K562 (cell line): ENCODE measurements around the gene GPR55. TPM values are rescaled to one million over a fixed set of nuclear protein-coding genes. Genes with fewer than 3 reads are reported as not detected.

Source experiments
- ATAC-seq: fragments of 200-7000 bp; cut with Tn5 transposase; 3 replicates; pipeline ENCODE4 v1.9.1; 2020; ENCODE audit warnings: moderate library complexity
- BruUV-seq: library from RNA; stranded (reverse); fragments of 400-500 nt; replicated peaks from 2 replicates; lab custom pipeline; 2021; lab: Mats Ljungman, UMichigan
- CTCF ChIA-PET: fragments of 300-600 bp; formaldehyde crosslinking; extraction: SDS; loops from one replicate; lab custom pipeline; 2021; ENCODE audit warnings: low intra/inter-chr PET ratio; lab: Yijun Ruan, JAX
- POLR2A ChIA-PET: fragments of 300-600, 350-650 bp; sonication (Branson Sonifier 250); formaldehyde crosslinking; extraction: SDS; loops from one replicate; lab custom pipeline; 2021; ENCODE audit warnings: antibody characterized with exemption, inconsistent platforms; lab: Yijun Ruan, JAX
- DNase-seq, 4 experiments: peaks; one replicate each; pipeline versions ENCODE4 v3.0.0 to v3.0.0-alpha.2; 2011 to 2018; ENCODE audit warnings: low spot score in 3 of 4, mixed read lengths in 3 of 4; ENCODE audit errors: extremely low read depth in 1 of 4
- FAIRE-seq: peaks from 2 replicates; lab custom pipeline; 2011; peaks lifted over from hg19 to GRCh38; lab: Jason Lieb, UNC
- H2AFZ ChIP-seq: 2 replicates; pipeline ENCODE4 v1.6.0; 2011; ENCODE audit warnings: low read depth, low read length, control low read depth, inconsistent platforms
- H3K27ac ChIP-seq: fragments of 200-600 bp; 3 replicates; pipeline ENCODE4 v1.8.0; 2011; ENCODE audit warnings: low read depth, mild to moderate bottlenecking, control low read depth, inconsistent platforms, low read length, moderate library complexity, mixed read lengths; ENCODE audit errors: extremely low read depth
- H3K27me3 ChIP-seq, 2 experiments: fragments of 300-600 bp in 1 of 2; 2 replicates in 1 of 2; 3 replicates in 1 of 2; pipeline versions ENCODE4 v1.6.0 to v1.8.0; 2011; ENCODE audit warnings: inconsistent platforms in 2 of 2, low read length in 2 of 2, mild to moderate bottlenecking in 1 of 2, mixed read lengths in 1 of 2, moderate library complexity in 1 of 2; ENCODE audit not compliant: control insufficient read depth in 2 of 2, insufficient read depth in 2 of 2
- H3K36me3 ChIP-seq: fragments of 300-600 bp; 3 replicates; pipeline ENCODE4 v1.8.0; 2011; ENCODE audit warnings: mild to moderate bottlenecking, low read length, inconsistent platforms; ENCODE audit not compliant: control insufficient read depth, insufficient read depth
- H3K4me1 ChIP-seq, 2 experiments: fragments of 200-600 bp in 1 of 2; replicated peaks in 1 of 2; 2 replicates in 1 of 2; 3 replicates in 1 of 2; pipeline versions ENCODE4 v1.5.1 to v1.8.0; 2011; ENCODE audit warnings: inconsistent platforms in 2 of 2, low read length in 2 of 2, mild to moderate bottlenecking in 1 of 2, mixed read lengths in 1 of 2, moderate library complexity in 1 of 2; ENCODE audit not compliant: control insufficient read depth in 2 of 2, insufficient read depth in 2 of 2
- H3K4me2 ChIP-seq: 2 replicates; pipeline ENCODE4 v1.6.1; 2011; ENCODE audit warnings: low read length, control low read depth, inconsistent platforms, mixed read lengths; ENCODE audit not compliant: insufficient read depth
- H3K4me3 ChIP-seq: fragments of 200-600 bp; sonication (generic), shearing (Covaris generic); 2 replicates; pipeline ENCODE4 v1.5.1; 2016; ENCODE audit warnings: control low read depth, inconsistent platforms
- H3K79me2 ChIP-seq: fragments of 200-600 bp; 3 replicates; pipeline ENCODE4 v1.8.0; 2011; ENCODE audit warnings: low read length, inconsistent platforms; ENCODE audit not compliant: control insufficient read depth, insufficient read depth
- H3K9ac ChIP-seq, 2 experiments: 2 replicates each; pipeline versions ENCODE4 v1.6.0 to v1.6.1; 2011; ENCODE audit warnings: low read depth in 2 of 2, low read length in 2 of 2, control low read depth in 1 of 2, inconsistent platforms in 1 of 2, mild to moderate bottlenecking in 1 of 2, mixed read lengths in 1 of 2; ENCODE audit not compliant: insufficient read depth in 1 of 2
- H3K9me1 ChIP-seq: one replicate; pipeline ENCODE4 v1.6.0; 2011; ENCODE audit warnings: inconsistent platforms, mild to moderate bottlenecking, low read length, moderate library complexity; ENCODE audit not compliant: control insufficient read depth, insufficient read depth
- H3K9me3 ChIP-seq: replicated peaks from 2 replicates; pipeline ENCODE4 v1.5.1; 2011; ENCODE audit warnings: low read depth, low read length, inconsistent platforms; ENCODE audit not compliant: control insufficient read depth, insufficient read depth
- H4K20me1 ChIP-seq: replicated peaks from 2 replicates; pipeline ENCODE4 v1.6.1; 2011; ENCODE audit warnings: low read length, inconsistent platforms, mixed read lengths; ENCODE audit not compliant: control insufficient read depth, insufficient read depth
- CSDE1 ChIP-seq, 2 experiments: fragments of 450-650 bp; IDR thresholded peaks; 2 replicates each; pipeline ENCODE4 v1.6.1; 2016; ENCODE audit warnings: mild to moderate bottlenecking in 1 of 2
- CXXC5 ChIP-seq: fragments of 250-450 bp; sonication (Bioruptor Pico); IDR thresholded peaks from 2 replicates; pipeline ENCODE4 v1.8.0; 2022; ENCODE audit warnings: inconsistent platforms, mild to moderate bottlenecking, moderate library complexity
- FOXP1 ChIP-seq: sonication (generic); formaldehyde crosslinking; IDR thresholded peaks from 2 replicates; pipeline ENCODE4 v1.8.0; 2022; ENCODE audit warnings: mild to moderate bottlenecking, missing genetic modification reagents
- KDM1A ChIP-seq, 2 experiments: fragments of 450-650 bp; IDR thresholded peaks; 2 replicates each; pipeline ENCODE4 v1.6.1; 2016; ENCODE audit warnings: mild to moderate bottlenecking in 2 of 2
- MAFK ChIP-seq: IDR thresholded peaks from 2 replicates; pipeline ENCODE4 v1.6.1; 2011; ENCODE audit warnings: low read length, improper control_type of control experiment
- MAZ ChIP-seq, 2 experiments: fragments of 450-650 bp in 1 of 2; sonication (generic) in 1 of 2; formaldehyde crosslinking; IDR thresholded peaks in 1 of 2; conservative IDR thresholded peaks in 1 of 2; 2 replicates each; pipeline versions ENCODE4 v1.4.0 to v1.5.0; 2020; ENCODE audit warnings: mild to moderate bottlenecking in 1 of 2, missing genetic modification reagents in 1 of 2
- MCM2 ChIP-seq: fragments of 450-650 bp; IDR thresholded peaks from 2 replicates; pipeline ENCODE4 v1.6.1; 2017; ENCODE audit warnings: low read depth, mild to moderate bottlenecking
- NR3C1 ChIP-seq: sonication (generic); formaldehyde crosslinking; IDR thresholded peaks from 2 replicates; pipeline ENCODE4 v1.8.1; 2022; ENCODE audit warnings: missing genetic modification reagents
- PML ChIP-seq: IDR thresholded peaks from 2 replicates; pipeline ENCODE4 v1.6.1; 2012; ENCODE audit warnings: low read length, inconsistent platforms
- WGBS: fragments of 100-300 bp; shearing (Covaris generic); methylation state at CpG from one replicate; pipeline ENCODE4 v1.1.6; 2016; ENCODE audit warnings: low coverage, mixed read lengths; ENCODE audit not compliant: insufficient coverage; ENCODE audit errors: missing lambda C conversion rate; 5-methylcytosine and 5-hydroxymethylcytosine counted together
- in situ Hi-C: fragments of 300-500 bp; cut with MboI; formaldehyde crosslinking; loops from 4 replicates; pipeline ENCODE4 v1.15.0; 2018; ENCODE audit warnings: inconsistent platforms, mixed read lengths
- intact Hi-C: fragments of 100-400 bp; cut with micrococcal nuclease; formaldehyde crosslinking; loops from 2 replicates; pipeline ENCODE4 v1.14.2; 2022
- polyA plus RNA-seq, 8 experiments: library from polyadenylated mRNA; depleted of rRNA in 4 of 8; stranded (reverse) in 5 of 8; unstranded in 3 of 8; fragments of >200 nt; fragmentation: Nextera tagmentation in 2 of 8; fragmentation: Illumina TruSeq in 1 of 8; extraction: Ambion mirVana in 2 of 8; extraction: Trizol in 1 of 8; gene quantifications; 2 replicates each; pipeline versions ENCODE4 v1.2.1 to v1.2.3, GENCODE V29; 2011 to 2014; ENCODE audit warnings: inconsistent platforms in 1 of 8, missing spikeins in 1 of 8
- total RNA-seq, 7 experiments: library from RNA; depleted of rRNA in 6 of 7; stranded (reverse); fragments of >200 nt in 6 of 7; fragmentation: Illumina TruSeq in 2 of 7; extraction: Trizol in 2 of 7; gene quantifications; 2 replicates each; pipeline versions ENCODE4 v1.2.1 to v1.2.3, GENCODE V29; 2011 to 2021; ENCODE audit warnings: low replicate concordance in 1 of 7
- TF ChIP-seq, protein P1 (sequence below): sonication (generic); formaldehyde crosslinking; IDR thresholded peaks from 2 replicates; pipeline ENCODE4 v1.8.1; 2023; ENCODE audit warnings: mild to moderate bottlenecking, missing genetic modification reagents
- TF ChIP-seq, protein P2 (sequence below), 2 experiments: IDR thresholded peaks; 2 replicates each; pipeline ENCODE4 v1.6.1; 2012; ENCODE audit warnings: improper control_type of control experiment in 2 of 2, low read depth in 2 of 2, low read length in 2 of 2, borderline replicate concordance in 1 of 2
- TF ChIP-seq, protein P3 (sequence below), 2 experiments: fragments of 250-450 bp in 1 of 2; fragments of 450-650 bp in 1 of 2; sonication (Bioruptor Pico) in 1 of 2; IDR thresholded peaks; 2 replicates each; pipeline versions ENCODE4 v1.6.1 to v1.8.0; 2016 to 2021; ENCODE audit warnings: mild to moderate bottlenecking in 2 of 2, moderate library complexity in 2 of 2, missing compliant biosample characterization in 1 of 2, missing genetic modification characterization in 1 of 2
- TF ChIP-seq, protein P4 (sequence below): fragments of 450-650 bp; IDR thresholded peaks from 2 replicates; pipeline ENCODE4 v1.6.1; 2016; ENCODE audit warnings: antibody characterized with exemption
- TF ChIP-seq, protein P5 (sequence below): fragments of 250-450 bp; sonication (Bioruptor Pico); IDR thresholded peaks from 2 replicates; pipeline ENCODE4 v1.6.1; 2021; ENCODE audit warnings: mild to moderate bottlenecking

Gene GPR55
- total and polyA plus RNA-seq, 9 of the 15 experiments (the other 6 are each of a cell fraction or from before 2014, with no cell fraction given), result 0.11 to 0.49 (median 0.27) TPM

GRCh38 chr2:230862292-230862691 lies 62.8 kb downstream of the GPR55 start:
- Histone ChIP-seq H3K4me3 (no peak overlapping the region), H3K4me2 (no peak overlapping the region), H3K27me3 (peaks cover 2 to 26% of the 10 kb centered on the region in 2 experiments; a peak in 3 of 5 replicates), H3K9ac (no peak overlapping the region), H4K20me1 (no peaks in the 10 kb centered on the region), H3K9me1 (no peaks in the 10 kb centered on the region), H3K4me1 (peaks cover 0 to 25% of the 10 kb centered on the region in 2 experiments; a peak in 2 of 5 replicates), H3K79me2 (peaks cover 4% of the 10 kb centered on the region; the same call in 1 of the 3 replicates), H3K36me3 (no peaks in the 10 kb centered on the region), H3K9me3 (no peaks in the 10 kb centered on the region), H2AFZ (no peak overlapping the region), H3K27ac (no peak overlapping the region)
- FAIRE-seq (no peak), DNase-seq (no peak), ATAC-seq (no peak)
- no TSS peak for BruUV-seq
- POLR2A ChIA-PET, result interaction anchor here (0.6 kb wide), 1 partner anchor 1733 kb away, joined by 4 read pairs; no protein-coding TSS in a partner anchor
- in situ Hi-C loops, result no loop called here
- TF ChIP-seq MCM2, result no peak
- no peak for TF ChIP-seq CSDE1 (IDR thresholded peaks at IDR 0.05)
- TF ChIP-seq, protein P1, sequence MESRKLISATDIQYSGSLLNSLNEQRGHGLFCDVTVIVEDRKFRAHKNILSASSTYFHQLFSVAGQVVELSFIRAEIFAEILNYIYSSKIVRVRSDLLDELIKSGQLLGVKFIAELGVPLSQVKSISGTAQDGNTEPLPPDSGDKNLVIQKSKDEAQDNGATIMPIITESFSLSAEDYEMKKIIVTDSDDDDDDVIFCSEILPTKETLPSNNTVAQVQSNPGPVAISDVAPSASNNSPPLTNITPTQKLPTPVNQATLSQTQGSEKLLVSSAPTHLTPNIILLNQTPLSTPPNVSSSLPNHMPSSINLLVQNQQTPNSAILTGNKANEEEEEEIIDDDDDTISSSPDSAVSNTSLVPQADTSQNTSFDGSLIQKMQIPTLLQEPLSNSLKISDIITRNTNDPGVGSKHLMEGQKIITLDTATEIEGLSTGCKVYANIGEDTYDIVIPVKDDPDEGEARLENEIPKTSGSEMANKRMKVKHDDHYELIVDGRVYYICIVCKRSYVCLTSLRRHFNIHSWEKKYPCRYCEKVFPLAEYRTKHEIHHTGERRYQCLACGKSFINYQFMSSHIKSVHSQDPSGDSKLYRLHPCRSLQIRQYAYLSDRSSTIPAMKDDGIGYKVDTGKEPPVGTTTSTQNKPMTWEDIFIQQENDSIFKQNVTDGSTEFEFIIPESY, result no peak
- TF ChIP-seq, protein P2, sequence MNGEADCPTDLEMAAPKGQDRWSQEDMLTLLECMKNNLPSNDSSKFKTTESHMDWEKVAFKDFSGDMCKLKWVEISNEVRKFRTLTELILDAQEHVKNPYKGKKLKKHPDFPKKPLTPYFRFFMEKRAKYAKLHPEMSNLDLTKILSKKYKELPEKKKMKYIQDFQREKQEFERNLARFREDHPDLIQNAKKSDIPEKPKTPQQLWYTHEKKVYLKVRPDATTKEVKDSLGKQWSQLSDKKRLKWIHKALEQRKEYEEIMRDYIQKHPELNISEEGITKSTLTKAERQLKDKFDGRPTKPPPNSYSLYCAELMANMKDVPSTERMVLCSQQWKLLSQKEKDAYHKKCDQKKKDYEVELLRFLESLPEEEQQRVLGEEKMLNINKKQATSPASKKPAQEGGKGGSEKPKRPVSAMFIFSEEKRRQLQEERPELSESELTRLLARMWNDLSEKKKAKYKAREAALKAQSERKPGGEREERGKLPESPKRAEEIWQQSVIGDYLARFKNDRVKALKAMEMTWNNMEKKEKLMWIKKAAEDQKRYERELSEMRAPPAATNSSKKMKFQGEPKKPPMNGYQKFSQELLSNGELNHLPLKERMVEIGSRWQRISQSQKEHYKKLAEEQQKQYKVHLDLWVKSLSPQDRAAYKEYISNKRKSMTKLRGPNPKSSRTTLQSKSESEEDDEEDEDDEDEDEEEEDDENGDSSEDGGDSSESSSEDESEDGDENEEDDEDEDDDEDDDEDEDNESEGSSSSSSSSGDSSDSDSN (IDR thresholded peaks at IDR 0.05; ENCODE audit: borderline replicate concordance in 1 of 2, low read depth in 2 of 2, low read length in 2 of 2), result no peak
- no peak for TF ChIP-seq CXXC5 (CRISPR knock-in tag)
- TF ChIP-seq, protein P3, sequence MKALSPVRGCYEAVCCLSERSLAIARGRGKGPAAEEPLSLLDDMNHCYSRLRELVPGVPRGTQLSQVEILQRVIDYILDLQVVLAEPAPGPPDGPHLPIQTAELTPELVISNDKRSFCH (CRISPR knock-in tag; IDR thresholded peaks at IDR 0.05), result no peak
- TF ChIP-seq, protein P3 (tag; IDR thresholded peaks at IDR 0.05), result no peak
- TF ChIP-seq MAZ (CRISPR knock-in tag; conservative IDR thresholded peaks at IDR 0.05 in 1 of 2, IDR thresholded peaks at IDR 0.05 in 1 of 2), result no peak
- TF ChIP-seq KDM1A (IDR thresholded peaks at IDR 0.05), result no peak
- TF ChIP-seq NR3C1 (CRISPR knock-in tag), result no peak
- TF ChIP-seq, protein P4, sequence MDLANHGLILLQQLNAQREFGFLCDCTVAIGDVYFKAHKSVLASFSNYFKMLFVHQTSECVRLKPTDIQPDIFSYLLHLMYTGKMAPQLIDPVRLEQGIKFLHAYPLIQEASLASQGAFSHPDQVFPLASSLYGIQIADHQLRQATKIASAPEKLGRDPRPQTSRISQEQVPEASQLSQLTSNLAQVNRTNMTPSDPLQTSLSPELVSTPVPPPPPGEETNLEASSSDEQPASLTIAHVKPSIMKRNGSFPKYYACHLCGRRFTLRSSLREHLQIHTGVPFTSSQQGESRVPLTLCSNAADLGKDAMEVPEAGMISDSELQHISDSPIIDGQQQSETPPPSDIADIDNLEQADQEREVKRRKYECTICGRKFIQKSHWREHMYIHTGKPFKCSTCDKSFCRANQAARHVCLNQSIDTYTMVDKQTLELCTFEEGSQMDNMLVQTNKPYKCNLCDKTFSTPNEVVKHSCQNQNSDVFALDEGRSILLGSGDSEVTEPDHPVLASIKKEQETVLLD, result no peak
- no peak for TF ChIP-seq PML
- TF ChIP-seq FOXP1 (CRISPR knock-in tag), result no peak
- TF ChIP-seq, protein P5, sequence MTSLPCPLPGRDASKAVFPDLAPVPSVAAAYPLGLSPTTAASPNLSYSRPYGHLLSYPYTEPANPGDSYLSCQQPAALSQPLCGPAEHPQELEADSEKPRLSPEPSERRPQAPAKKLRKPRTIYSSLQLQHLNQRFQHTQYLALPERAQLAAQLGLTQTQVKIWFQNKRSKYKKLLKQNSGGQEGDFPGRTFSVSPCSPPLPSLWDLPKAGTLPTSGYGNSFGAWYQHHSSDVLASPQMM (CRISPR knock-in tag), result no peak
- no peak for TF ChIP-seq MAFK
- CTCF ChIA-PET, result no interaction called here
- intact Hi-C loops, result loop anchor here (5.0 kb wide), 1 partner anchor 40 kb away; no protein-coding TSS in a partner anchor
- 7% methylated on average over 5 of the region's 5 CpGs for WGBS
